GM12878 (cell line): ENCODE data around the gene IL1R2. TPM values are rescaled to one million over a fixed set of nuclear protein-coding genes. Genes with fewer than 3 reads are reported as not detected.

Experiments
- ATAC-seq: fragments of 200-7000 bp; cut with Tn5 transposase; 3 replicates; pipeline ENCODE4 v1.9.1; 2020; ENCODE audit warnings: mild to moderate bottlenecking, moderate library complexity
- BruUV-seq: library from RNA; stranded (reverse); fragments of 400-500 nt; replicated peaks from 2 replicates; lab custom pipeline; 2021; lab: Mats Ljungman, UMichigan
- CTCF ChIA-PET: fragments of 300-600 bp; sonication (Branson Sonifier 250); formaldehyde crosslinking; extraction: SDS; loops from one replicate; lab custom pipeline; 2021; ENCODE audit warnings: inconsistent platforms; lab: Yijun Ruan, JAX
- POLR2A ChIA-PET: fragments of 350-600 bp; formaldehyde crosslinking; extraction: SDS; loops from one replicate; lab custom pipeline; 2021; ENCODE audit warnings: inconsistent platforms; lab: Charles Lee
- RAD21 ChIA-PET: fragments of 300-600 bp; sonication (Branson Sonifier 250); formaldehyde crosslinking; loops from one replicate; lab custom pipeline; 2023; ENCODE audit warnings: antibody characterized with exemption; ENCODE audit not compliant: unreplicated experiment; lab: Charles Lee
- SMC1A ChIA-PET: fragments of 300-600 bp; sonication (Branson Sonifier 250); formaldehyde crosslinking; loops from one replicate; lab custom pipeline; 2023; ENCODE audit not compliant: unreplicated experiment, uncharacterized antibody; lab: Charles Lee
- DNase-seq: peaks from one replicate; pipeline ENCODE4 v3.0.0-alpha.2; 2011; ENCODE audit warnings: low read depth, low spot score
- FAIRE-seq: peaks from 3 replicates; lab custom pipeline; 2011; peaks lifted over from hg19 to GRCh38; lab: Jason Lieb, UNC
- H2AFZ ChIP-seq: 2 replicates; pipeline ENCODE4 v1.6.0; 2011; ENCODE audit warnings: low read depth, low read length, control low read depth; ENCODE audit not compliant: control insufficient read depth
- H3K27ac ChIP-seq: 2 replicates; pipeline ENCODE4 v1.5.1; 2011; ENCODE audit warnings: control low read depth; ENCODE audit not compliant: control insufficient read depth, insufficient read depth
- H3K27me3 ChIP-seq, 2 experiments: replicated peaks in 1 of 2; 2 replicates each; pipeline versions ENCODE4 v1.6.0 to v1.6.1; 2011; ENCODE audit warnings: low read length in 1 of 2; ENCODE audit not compliant: control insufficient read depth in 2 of 2, insufficient read depth in 2 of 2
- H3K36me3 ChIP-seq, 2 experiments: 2 replicates each; pipeline ENCODE4 v1.5.1; 2011; ENCODE audit warnings: low read length in 1 of 2; ENCODE audit not compliant: control insufficient read depth in 2 of 2, insufficient read depth in 2 of 2
- H3K4me1 ChIP-seq: 2 replicates; pipeline ENCODE4 v1.6.1; 2011; ENCODE audit warnings: mild to moderate bottlenecking, low read length, moderate library complexity, mixed read lengths; ENCODE audit not compliant: control insufficient read depth, insufficient read depth
- H3K4me2 ChIP-seq: 2 replicates; pipeline ENCODE4 v1.6.0; 2011; ENCODE audit warnings: control low read depth; ENCODE audit not compliant: control insufficient read depth, insufficient read depth
- H3K4me3 ChIP-seq: fragments of 200-600 bp; sonication (generic); 2 replicates; pipeline ENCODE4 v1.5.1; 2016
- H3K79me2 ChIP-seq: 2 replicates; pipeline ENCODE4 v1.6.0; 2011; ENCODE audit warnings: low read length; ENCODE audit not compliant: control insufficient read depth, insufficient read depth
- H3K9ac ChIP-seq: 2 replicates; pipeline ENCODE4 v1.8.0; 2011; ENCODE audit warnings: low read length, control low read depth, mixed read lengths; ENCODE audit not compliant: control insufficient read depth, insufficient read depth
- H3K9me3 ChIP-seq: replicated peaks from 3 replicates; pipeline ENCODE4 v1.5.1; 2011; ENCODE audit warnings: mild to moderate bottlenecking, low read length; ENCODE audit not compliant: control insufficient read depth, insufficient read depth
- H4K20me1 ChIP-seq: 2 replicates; pipeline ENCODE4 v1.6.0; 2011; ENCODE audit not compliant: control insufficient read depth, insufficient read depth
- ESRRA ChIP-seq: IDR thresholded peaks from 2 replicates; pipeline ENCODE4 v1.6.1; 2012; ENCODE audit warnings: mild to moderate bottlenecking, low read length, improper control_type of control experiment
- EZH2 ChIP-seq: IDR thresholded peaks from 2 replicates; pipeline ENCODE4 v1.6.1; 2012; ENCODE audit warnings: low read depth, mild to moderate bottlenecking, control low read depth, inconsistent platforms, low read length, borderline replicate concordance; ENCODE audit not compliant: control insufficient read depth
- FOXM1 ChIP-seq: IDR thresholded peaks from 2 replicates; pipeline ENCODE4 v1.6.1; 2012; ENCODE audit warnings: low read depth, mild to moderate bottlenecking, inconsistent platforms, low read length, moderate library complexity
- GABPA ChIP-seq: IDR thresholded peaks from 2 replicates; pipeline ENCODE4 v1.6.1; 2014; ENCODE audit warnings: antibody characterized with exemption, low read depth, mild to moderate bottlenecking, inconsistent platforms
- HDAC6 ChIP-seq: fragments of 200-600 bp; sonication (generic); IDR thresholded peaks from one replicate; pipeline ENCODE4 v1.8.0; 2017; ENCODE audit warnings: antibody characterized with exemption; ENCODE audit not compliant: unreplicated experiment
- IRF4 ChIP-seq: IDR thresholded peaks from 2 replicates; pipeline ENCODE4 v1.6.1; 2011; ENCODE audit warnings: low read depth, low read length
- JUND ChIP-seq: IDR thresholded peaks from 2 replicates; pipeline ENCODE4 v1.6.1; 2012; ENCODE audit warnings: low read depth, mild to moderate bottlenecking, low read length, improper control_type of control experiment, moderate library complexity
- MYC ChIP-seq: IDR thresholded peaks from 2 replicates; pipeline ENCODE4 v1.6.1; 2011; ENCODE audit warnings: mild to moderate bottlenecking, low read length, moderate library complexity, inconsistent platforms; ENCODE audit not compliant: insufficient read depth, insufficient replicate concordance, insufficient read length, severe bottlenecking
- RELB ChIP-seq: fragments of 450-650 bp; IDR thresholded peaks from 2 replicates; pipeline ENCODE4 v1.6.1; 2017; ENCODE audit warnings: low read depth, mild to moderate bottlenecking, moderate library complexity
- SMARCA5 ChIP-seq: fragments of 450-650 bp; IDR thresholded peaks from 2 replicates; pipeline ENCODE4 v1.6.1; 2017; ENCODE audit warnings: mild to moderate bottlenecking
- STAT1 ChIP-seq: fragments of 450-650 bp; conservative IDR thresholded peaks from 2 replicates; pipeline ENCODE4 v1.6.1; 2014; ENCODE audit warnings: antibody characterized with exemption, mild to moderate bottlenecking
- STAT3 ChIP-seq: IDR thresholded peaks from 2 replicates; pipeline ENCODE4 v1.6.1; 2011; ENCODE audit warnings: low read depth, low read length, improper control_type of control experiment
- YY1 ChIP-seq: IDR thresholded peaks from 2 replicates; pipeline ENCODE4 v1.6.1; 2011; ENCODE audit warnings: low read depth, mild to moderate bottlenecking, low read length
- ZBTB4 ChIP-seq: fragments of 450-650 bp; formaldehyde crosslinking; IDR thresholded peaks from 2 replicates; pipeline ENCODE4 v1.4.0; 2022; ENCODE audit warnings: mild to moderate bottlenecking, moderate library complexity
- ZNF274 ChIP-seq: IDR thresholded peaks from one replicate; pipeline ENCODE4 v1.8.0; 2011; ENCODE audit not compliant: insufficient read length, insufficient read depth
- WGBS: methylation state at CpG from one replicate; pipeline ENCODE4 v1.1.6; 2016; ENCODE audit warnings: low lambda C conversion rate; ENCODE audit not compliant: insufficient replicate concordance, insufficient coverage; ENCODE audit errors: missing lambda C conversion rate; 5-methylcytosine and 5-hydroxymethylcytosine counted together
- in situ Hi-C: fragments of 300-500 bp; cut with MboI; formaldehyde crosslinking; loops from 9 replicates; pipeline ENCODE4 v1.14.3; 2018; ENCODE audit warnings: mixed read lengths
- intact Hi-C: fragments of 100-400 bp; cut with micrococcal nuclease; formaldehyde crosslinking; loops from one replicate; pipeline ENCODE4 v1.14.2; 2022; ENCODE audit not compliant: unreplicated experiment
- polyA plus RNA-seq, 11 experiments: library from polyadenylated mRNA; depleted of rRNA in 4 of 11; unstranded in 6 of 11; stranded (reverse) in 5 of 11; fragments of >200 nt; fragmentation: Nextera tagmentation in 4 of 11; fragmentation: Illumina TruSeq in 1 of 11; extraction: Ambion mirVana in 4 of 11; extraction: Trizol in 1 of 11; gene quantifications; 1 replicate in 1 of 11; 2 replicates in 10 of 11; pipeline versions ENCODE4 v1.2.1 to v1.2.3, GENCODE V29; 2011 to 2016; ENCODE audit warnings: inconsistent platforms in 2 of 11, missing spikeins in 2 of 11, low read depth in 1 of 11
- total RNA-seq, 4 experiments: library from RNA; depleted of rRNA in 3 of 4; stranded (reverse); fragments of >200 nt in 3 of 4; fragmentation: Illumina TruSeq in 1 of 4; extraction: Trizol in 1 of 4; gene quantifications; 2 replicates each; pipeline versions ENCODE4 v1.2.1 to v1.2.3, GENCODE V29; 2013 to 2021
- TF ChIP-seq, protein P1 (sequence below): fragments of 450-650 bp; IDR thresholded peaks from 2 replicates; pipeline ENCODE4 v1.6.1; 2018; ENCODE audit warnings: mild to moderate bottlenecking, low read depth, moderate library complexity; ENCODE audit not compliant: partially characterized antibody

Gene IL1R2
- total and polyA plus RNA-seq, 10 of the 15 experiments (the other 5 are each of a cell fraction or from before 2014, with no cell fraction given) = 0.44 to 6.4 (median 0.62) TPM

DNA sequence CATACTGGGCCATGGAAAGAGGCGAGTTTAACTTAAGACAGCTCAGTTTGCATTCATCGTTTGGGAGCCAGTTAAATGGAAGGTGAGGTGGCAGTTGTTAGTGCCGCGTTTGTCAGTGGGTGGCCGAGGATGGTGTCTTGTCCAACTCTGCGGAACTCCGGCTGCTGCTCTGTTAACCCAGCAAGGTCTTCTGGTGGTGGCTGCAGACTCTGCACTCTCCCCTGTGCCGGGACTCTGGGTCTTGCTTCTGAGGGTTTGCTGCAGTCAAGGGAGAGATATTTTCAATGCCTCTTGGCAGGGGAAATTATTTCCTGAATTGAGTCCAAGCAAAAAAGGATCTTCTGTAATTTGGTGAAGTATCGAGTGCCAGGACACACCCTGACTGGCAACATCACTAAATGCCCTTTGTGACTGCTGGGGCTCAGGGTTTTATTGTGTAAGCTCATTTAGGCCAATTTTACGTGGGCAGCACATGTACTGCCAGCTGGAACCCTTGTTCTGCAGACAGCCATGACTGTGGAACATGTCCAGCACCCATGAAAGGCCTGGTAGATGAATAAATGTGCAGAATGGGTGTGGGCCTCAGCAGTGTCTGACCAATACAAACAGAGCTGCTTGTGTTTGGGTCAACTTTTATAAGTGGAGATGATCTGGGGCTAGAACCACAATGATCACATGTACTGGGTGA, 58.1 kb downstream of the IL1R2 start:
- ATAC-seq = peak; percentile 34; the same call in 1 of the 3 replicates
- no peaks in the 10 kb centered on the region for H3K27me3 ChIP-seq
- peaks cover 2% of the 10 kb centered on the region; the same call in 2 of the 3 replicates for H3K9me3 ChIP-seq
- no peak overlapping the region for H2AFZ ChIP-seq
- WGBS = 32% methylated on average over 10 of the region's 10 CpGs
- H3K4me2 ChIP-seq = no peak overlapping the region
- in situ Hi-C loops = no loop called here
- H4K20me1 ChIP-seq = no peaks in the 10 kb centered on the region
- H3K36me3 ChIP-seq = no peaks in the 10 kb centered on the region
- BruUV-seq = no TSS peak
- intact Hi-C loops = no loop called here
- no peak overlapping the region for H3K27ac ChIP-seq
- no peaks in the 10 kb centered on the region for H3K79me2 ChIP-seq
- POLR2A ChIA-PET = interaction anchor here (1.9 kb wide), 1 partner anchor 23 kb away, joined by 9 read pairs; no protein-coding TSS in a partner anchor
- H3K9ac ChIP-seq = no peak overlapping the region
- H3K4me1 ChIP-seq = no peaks in the 10 kb centered on the region
- no peak for FAIRE-seq
- RAD21 ChIA-PET = interaction anchor here (1.0 to 1.5 kb wide), 4 partner anchors 24 to 190 kb away, joined by 3 to 7 read pairs (median 4); no protein-coding TSS in a partner anchor
- SMC1A ChIA-PET = interaction anchor here (0.9 to 2.9 kb wide), 16 partner anchors 8 to 190 kb away, joined by 3 to 24 read pairs (median 4); no protein-coding TSS in a partner anchor
- no peak overlapping the region for H3K4me3 ChIP-seq
- DNase-seq = no peak
- CTCF ChIA-PET = interaction anchor here (0.6 to 2.4 kb wide), 6 partner anchors 9 to 199 kb away, joined by 3 to 9 read pairs (median 4); no protein-coding TSS in a partner anchor
- no peak for TF ChIP-seq ESRRA
- TF ChIP-seq JUND = no peak
- TF ChIP-seq SMARCA5 = no peak
- no peak for TF ChIP-seq EZH2
- no peak for TF ChIP-seq HDAC6
- TF ChIP-seq, protein P1, sequence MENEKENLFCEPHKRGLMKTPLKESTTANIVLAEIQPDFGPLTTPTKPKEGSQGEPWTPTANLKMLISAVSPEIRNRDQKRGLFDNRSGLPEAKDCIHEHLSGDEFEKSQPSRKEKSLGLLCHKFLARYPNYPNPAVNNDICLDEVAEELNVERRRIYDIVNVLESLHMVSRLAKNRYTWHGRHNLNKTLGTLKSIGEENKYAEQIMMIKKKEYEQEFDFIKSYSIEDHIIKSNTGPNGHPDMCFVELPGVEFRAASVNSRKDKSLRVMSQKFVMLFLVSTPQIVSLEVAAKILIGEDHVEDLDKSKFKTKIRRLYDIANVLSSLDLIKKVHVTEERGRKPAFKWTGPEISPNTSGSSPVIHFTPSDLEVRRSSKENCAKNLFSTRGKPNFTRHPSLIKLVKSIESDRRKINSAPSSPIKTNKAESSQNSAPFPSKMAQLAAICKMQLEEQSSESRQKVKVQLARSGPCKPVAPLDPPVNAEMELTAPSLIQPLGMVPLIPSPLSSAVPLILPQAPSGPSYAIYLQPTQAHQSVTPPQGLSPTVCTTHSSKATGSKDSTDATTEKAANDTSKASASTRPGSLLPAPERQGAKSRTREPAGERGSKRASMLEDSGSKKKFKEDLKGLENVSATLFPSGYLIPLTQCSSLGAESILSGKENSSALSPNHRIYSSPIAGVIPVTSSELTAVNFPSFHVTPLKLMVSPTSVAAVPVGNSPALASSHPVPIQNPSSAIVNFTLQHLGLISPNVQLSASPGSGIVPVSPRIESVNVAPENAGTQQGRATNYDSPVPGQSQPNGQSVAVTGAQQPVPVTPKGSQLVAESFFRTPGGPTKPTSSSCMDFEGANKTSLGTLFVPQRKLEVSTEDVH = no peak
- no peak for TF ChIP-seq FOXM1
- TF ChIP-seq GABPA = no peak
- no peak for TF ChIP-seq MYC
- TF ChIP-seq ZBTB4 (CRISPR knock-in tag) = no peak
- no peak for TF ChIP-seq STAT1
- no peak for TF ChIP-seq IRF4
- no peak for TF ChIP-seq YY1
- TF ChIP-seq RELB = no peak
- no peak for TF ChIP-seq STAT3
- no peak for TF ChIP-seq ZNF274
